Upper lobe of left lung (tissue), 4 donors: ENCODE measurements around the gene CETN2.

Experiments
- CTCF ChIP-seq, 6 experiments: fragments of 450-650 bp in 4 of 6; fragments of 200-600 bp in 2 of 6; sonication (generic) in 2 of 6; IDR thresholded peaks; one replicate each; pipeline ENCODE4 v1.5.1; 2016 to 2019; ENCODE audit warnings: antibody characterized with exemption in 6 of 6
- EP300 ChIP-seq, 4 donors: sonication (generic); formaldehyde crosslinking; IDR thresholded peaks; one replicate each; pipeline ENCODE4 v1.5.1; 2017; ENCODE audit warnings: antibody characterized with exemption in 4 of 4, control low read depth in 2 of 4
- POLR2A ChIP-seq, 4 donors: fragments of 450-650 bp; IDR thresholded peaks; one replicate each; pipeline ENCODE4 v1.5.1; 2016 to 2017; ENCODE audit warnings: antibody characterized with exemption in 4 of 4, mild to moderate bottlenecking in 2 of 4
- POLR2AphosphoS5 ChIP-seq, 2 donors: sonication (generic); formaldehyde crosslinking; IDR thresholded peaks; one replicate each; pipeline ENCODE4 v1.5.1; 2017; ENCODE audit warnings: antibody characterized with exemption in 2 of 2

- TF ChIP-seq CTCF (IDR thresholded peaks at IDR 0.05), result no peak
- no peak for TF ChIP-seq POLR2AphosphoS5 (IDR thresholded peaks at IDR 0.05)
- no peak for TF ChIP-seq POLR2A (IDR thresholded peaks at IDR 0.05)
- no peak for TF ChIP-seq EP300 (IDR thresholded peaks at IDR 0.05)
These were observed 46.6 kb upstream of the CETN2 start for GRCh38 chrX:152876931-152877840.
